NT2/D1 (cell line): ENCODE results near the gene MYH15.

Experiments used
- SUZ12 ChIP-seq: IDR thresholded peaks from 2 replicates; pipeline ENCODE4 v1.6.1; 2011; ENCODE audit not compliant: insufficient read length, insufficient read depth; ENCODE audit errors: extremely low read depth
- YY1 ChIP-seq: IDR thresholded peaks from 2 replicates; pipeline ENCODE4 v1.6.1; 2011; ENCODE audit not compliant: insufficient read length, insufficient read depth
- ZNF274 ChIP-seq: IDR thresholded peaks from 2 replicates; pipeline ENCODE4 v1.6.1; 2011; ENCODE audit warnings: mild to moderate bottlenecking, low read depth, low read length

GRCh38 chr3:108548304-108548703 lies 37.9 kb upstream of the MYH15 start:
- TF ChIP-seq ZNF274 (no peak), SUZ12 (no peak), YY1 (no peak)
